IPS-18a (cell line): Measurements from ENCODE around the gene MAP2.

Source experiments
- H3K27ac ChIP-seq: one replicate; pipeline ENCODE4 v1.5.1; 2013; ENCODE audit warnings: low read length
- H3K27me3 ChIP-seq: one replicate; pipeline ENCODE4 v1.6.1; 2013; ENCODE audit warnings: mild to moderate bottlenecking, low read length; ENCODE audit not compliant: control insufficient read depth, insufficient read depth
- H3K36me3 ChIP-seq: one replicate; pipeline ENCODE4 v1.6.1; 2013; ENCODE audit warnings: low read depth, low read length; ENCODE audit not compliant: control insufficient read depth
- H3K4me1 ChIP-seq: one replicate; pipeline ENCODE4 v1.6.1; 2013; ENCODE audit warnings: low read depth, low read length; ENCODE audit not compliant: control insufficient read depth
- H3K4me3 ChIP-seq: one replicate; pipeline ENCODE4 v1.5.1; 2013; ENCODE audit warnings: low read length
- H3K9ac ChIP-seq: one replicate; pipeline ENCODE4 v1.6.1; 2013; ENCODE audit warnings: mild to moderate bottlenecking, low read length, moderate library complexity
- H3K9me3 ChIP-seq: one replicate; pipeline ENCODE4 v1.6.1; 2013; ENCODE audit warnings: low read depth, low read length; ENCODE audit not compliant: control insufficient read depth

Gene MAP2

GRCh38 chr2:209602259-209602658 is 178.4 kb downstream of the MAP2 start:
- Histone ChIP-seq H3K27me3 (no peaks in the 10 kb centered on the region), H3K4me3 (no peak overlapping the region), H3K9ac (no peak overlapping the region), H3K27ac (no peak overlapping the region), H3K4me1 (peaks cover 4% of the 10 kb centered on the region), H3K36me3 (no peaks in the 10 kb centered on the region), H3K9me3 (no peaks in the 10 kb centered on the region)

- Histone ChIP-seq H3K36me3 (no peaks in the 10 kb centered on the region), H3K9ac (no peak overlapping the region), H3K4me3 (no peak overlapping the region), H3K4me1 (peaks cover 20% of the 10 kb centered on the region), H3K9me3 (no peaks in the 10 kb centered on the region), H3K27me3 (no peaks in the 10 kb centered on the region), H3K27ac (no peak overlapping the region)
These were observed 185.7 kb downstream of the MAP2 start for GRCh38 chr2:209609531-209609930.

GRCh38 chr2:209610631-209611030 is 186.8 kb downstream of the MAP2 start:
- Histone ChIP-seq H3K4me1 (peaks cover 30% of the 10 kb centered on the region), H3K36me3 (no peaks in the 10 kb centered on the region), H3K9ac (no peak overlapping the region), H3K9me3 (peaks cover under 1% of the 10 kb centered on the region), H3K27ac (no peak overlapping the region), H3K27me3 (no peaks in the 10 kb centered on the region), H3K4me3 (no peak overlapping the region)

GRCh38 chr2:209613649-209614305 is 189.9 kb downstream of the MAP2 start:
- peak overlapping the region; percentile 14 for H3K9ac ChIP-seq
- peaks cover 12% of the 10 kb centered on the region for H3K9me3 ChIP-seq
- H3K4me3 ChIP-seq: peak overlapping the region; percentile 46
- no peaks in the 10 kb centered on the region for H3K27me3 ChIP-seq
- H3K4me1 ChIP-seq: peaks cover 35% of the 10 kb centered on the region
- peaks cover 3% of the 10 kb centered on the region for H3K36me3 ChIP-seq
- H3K27ac ChIP-seq: peak overlapping the region; percentile 12

- peak overlapping the region; percentile 75 for H3K27ac ChIP-seq
These were observed 191.0 kb downstream of the MAP2 start for GRCh38 chr2:209614690-209615369.

GRCh38 chr2:209619782-209620181 is 195.9 kb downstream of the MAP2 start:
- Histone ChIP-seq H3K9ac (no peak overlapping the region), H3K27ac (no peak overlapping the region), H3K36me3 (peaks cover 3% of the 10 kb centered on the region), H3K4me3 (no peak overlapping the region), H3K4me1 (peaks cover 15% of the 10 kb centered on the region), H3K27me3 (no peaks in the 10 kb centered on the region), H3K9me3 (peaks cover 12% of the 10 kb centered on the region)

More at GRCh38 chr2:209614690-209615369, 191.0 kb downstream of the MAP2 start:
- Histone ChIP-seq H3K9me3 (peaks cover 12% of the 10 kb centered on the region), H3K9ac (peak overlapping the region; percentile 14), H3K4me1 (peaks cover 35% of the 10 kb centered on the region), H3K36me3 (peaks cover 3% of the 10 kb centered on the region), H3K4me3 (peak overlapping the region; percentile 46), H3K27me3 (no peaks in the 10 kb centered on the region)

- H3K27me3 ChIP-seq: no peaks in the 10 kb centered on the region
- no peaks in the 10 kb centered on the region for H3K36me3 ChIP-seq
- no peak overlapping the region for H3K4me3 ChIP-seq
- no peaks in the 10 kb centered on the region for H3K9me3 ChIP-seq
- peaks cover 9% of the 10 kb centered on the region for H3K4me1 ChIP-seq
- no peak overlapping the region for H3K27ac ChIP-seq
- no peak overlapping the region for H3K9ac ChIP-seq
These were observed 200.5 kb downstream of the MAP2 start for GRCh38 chr2:209624192-209624938.

GRCh38 chr2:209629597-209629996 is 205.8 kb downstream of the MAP2 start:
- no peak overlapping the region for H3K27ac ChIP-seq
- H3K9me3 ChIP-seq: no peaks in the 10 kb centered on the region

GRCh38 chr2:209633911-209634310 is 210.1 kb downstream of the MAP2 start:
- Histone ChIP-seq H3K9me3 (no peaks in the 10 kb centered on the region), H3K36me3 (no peaks in the 10 kb centered on the region), H3K27me3 (no peaks in the 10 kb centered on the region), H3K27ac (no peak overlapping the region), H3K4me1 (peaks cover 16% of the 10 kb centered on the region), H3K4me3 (no peak overlapping the region), H3K9ac (no peak overlapping the region)

More at GRCh38 chr2:209629597-209629996, 205.8 kb downstream of the MAP2 start:
- H3K9ac ChIP-seq: no peak overlapping the region
- H3K4me3 ChIP-seq: no peak overlapping the region
- H3K27me3 ChIP-seq: no peaks in the 10 kb centered on the region
- H3K36me3 ChIP-seq: no peaks in the 10 kb centered on the region
- H3K4me1 ChIP-seq: peaks cover 13% of the 10 kb centered on the region

- H3K36me3 ChIP-seq: no peaks in the 10 kb centered on the region
- no peaks in the 10 kb centered on the region for H3K9me3 ChIP-seq
- peaks cover 4% of the 10 kb centered on the region for H3K4me1 ChIP-seq
- H3K9ac ChIP-seq: no peak overlapping the region
- H3K4me3 ChIP-seq: no peak overlapping the region
- no peaks in the 10 kb centered on the region for H3K27me3 ChIP-seq
- H3K27ac ChIP-seq: no peak overlapping the region
These were observed 212.2 kb downstream of the MAP2 start for GRCh38 chr2:209636076-209636475.

GRCh38 chr2:209637293-209637692 is 213.4 kb downstream of the MAP2 start:
- peaks cover 4% of the 10 kb centered on the region for H3K4me1 ChIP-seq
- H3K27me3 ChIP-seq: no peaks in the 10 kb centered on the region
- H3K4me3 ChIP-seq: no peak overlapping the region
- H3K9ac ChIP-seq: no peak overlapping the region
- no peaks in the 10 kb centered on the region for H3K36me3 ChIP-seq
- no peak overlapping the region for H3K27ac ChIP-seq
- no peaks in the 10 kb centered on the region for H3K9me3 ChIP-seq
